Measurements from ENCODE around the gene CKAP5. TPM values are rescaled to one million over a fixed set of nuclear protein-coding genes. Genes with fewer than 3 reads are reported as not detected.
A peak's percentile ranks its signal among the peaks of the same experiment; 100 is the strongest.

The CKAP5 gene
- total RNA-seq, 2 experiments from 2014 or later = 161 to 243 TPM

GRCh38 chr11:46845440-46845739, 690 bp downstream of the CKAP5 start:
- H3K36me3 ChIP-seq (ENCODE audit: insufficient read depth, low read length) = peaks cover 30% of the 10 kb centered on the region
- ChIA-PET POLR2A (interaction anchor here (0.7 to 1.1 kb wide), 6 partner anchors 8 to 1002 kb away, joined by 3 to 4 read pairs (median 3); no protein-coding TSS in a partner anchor), CTCF (ENCODE audit: unreplicated experiment) (no interaction called here)
- no peaks in the 10 kb centered on the region for H3K9me3 ChIP-seq (ENCODE audit: low read length)
- peaks cover 53% of the 10 kb centered on the region for H3K79me2 ChIP-seq (ENCODE audit: insufficient read depth, low read depth, low read length)
- H3K9me2 ChIP-seq (ENCODE audit: insufficient read depth, low read length) = no peaks in the 10 kb centered on the region
- intact Hi-C loops (cut with micrococcal nuclease; ENCODE audit: unreplicated experiment) = no loop called here
- TF ChIP-seq CTCF (conservative IDR thresholded peaks at IDR 0.05; ENCODE audit: low read length) (no peak), EZH2phosphoT487 (IDR thresholded peaks at IDR 0.05; ENCODE audit: borderline replicate concordance, low read depth, low read length) (no peak)
- BruUV-seq (replicated peaks) = no TSS peak
- DNase-seq (ENCODE audit: low spot score) = no peak
- H2AFZ ChIP-seq (ENCODE audit: low read length) = no peak overlapping the region
- peak overlapping the region; percentile 79 for H3K4me2 ChIP-seq (ENCODE audit: low read length)
- peaks cover 17% of the 10 kb centered on the region for H4K20me1 ChIP-seq (ENCODE audit: insufficient read depth, low read length)
- peak overlapping the region; percentile 93 for H3K4me3 ChIP-seq (ENCODE audit: low read depth, low read length, poor library complexity, severe bottlenecking)
- peak overlapping the region; percentile 61 for H3K27ac ChIP-seq (ENCODE audit: low read depth, low read length, poor library complexity, severe bottlenecking)
- H3K4me1 ChIP-seq (ENCODE audit: insufficient read depth, low read length, poor library complexity, severe bottlenecking) = peaks cover 18% of the 10 kb centered on the region

GRCh38 chr11:46840116-46840515, 6.0 kb downstream of the CKAP5 start:
- POLR2A ChIA-PET = interaction anchor here (0.7 to 1.4 kb wide), 2 partner anchors 21 to 161 kb away, joined by 3 to 6 read pairs; no protein-coding TSS in a partner anchor
- BruUV-seq (replicated peaks) = no TSS peak
- TF ChIP-seq CTCF (conservative IDR thresholded peaks at IDR 0.05; ENCODE audit: low read length) = no peak
- no peak for TF ChIP-seq EZH2phosphoT487 (IDR thresholded peaks at IDR 0.05; ENCODE audit: borderline replicate concordance, low read depth, low read length)
- no peak for DNase-seq (ENCODE audit: low spot score)
- Histone ChIP-seq H3K79me2 (ENCODE audit: insufficient read depth, low read depth, low read length) (peaks cover 100% of the 10 kb centered on the region), H3K4me2 (ENCODE audit: low read length) (no peak overlapping the region), H3K4me1 (ENCODE audit: insufficient read depth, low read length, poor library complexity, severe bottlenecking) (peaks cover 11% of the 10 kb centered on the region), H3K9me2 (ENCODE audit: insufficient read depth, low read length) (no peaks in the 10 kb centered on the region), H3K27ac (ENCODE audit: low read depth, low read length, poor library complexity, severe bottlenecking) (no peak overlapping the region), H2AFZ (ENCODE audit: low read length) (no peak overlapping the region), H4K20me1 (ENCODE audit: insufficient read depth, low read length) (peaks cover 29% of the 10 kb centered on the region), H3K36me3 (ENCODE audit: insufficient read depth, low read length) (peaks cover 75% of the 10 kb centered on the region), H3K9me3 (ENCODE audit: low read length) (no peaks in the 10 kb centered on the region), H3K4me3 (ENCODE audit: low read depth, low read length, poor library complexity, severe bottlenecking) (no peak overlapping the region)
- CTCF ChIA-PET (ENCODE audit: unreplicated experiment) = no interaction called here
- intact Hi-C loops (cut with micrococcal nuclease; ENCODE audit: unreplicated experiment) = no loop called here

GRCh38 chr11:46838501-46838900, 7.6 kb downstream of the CKAP5 start:
- no peak for TF ChIP-seq CTCF (conservative IDR thresholded peaks at IDR 0.05; ENCODE audit: low read length)
- no peak for TF ChIP-seq EZH2phosphoT487 (IDR thresholded peaks at IDR 0.05; ENCODE audit: borderline replicate concordance, low read depth, low read length)
- Histone ChIP-seq H3K36me3 (ENCODE audit: insufficient read depth, low read length) (peaks cover 86% of the 10 kb centered on the region), H4K20me1 (ENCODE audit: insufficient read depth, low read length) (peaks cover 22% of the 10 kb centered on the region), H3K27ac (ENCODE audit: low read depth, low read length, poor library complexity, severe bottlenecking) (no peak overlapping the region), H3K9me2 (ENCODE audit: insufficient read depth, low read length) (no peaks in the 10 kb centered on the region), H3K79me2 (ENCODE audit: insufficient read depth, low read depth, low read length) (peaks cover 100% of the 10 kb centered on the region), H3K4me2 (ENCODE audit: low read length) (no peak overlapping the region), H3K9me3 (ENCODE audit: low read length) (no peaks in the 10 kb centered on the region), H3K4me3 (ENCODE audit: low read depth, low read length, poor library complexity, severe bottlenecking) (no peak overlapping the region), H3K4me1 (ENCODE audit: insufficient read depth, low read length, poor library complexity, severe bottlenecking) (no peaks in the 10 kb centered on the region), H2AFZ (ENCODE audit: low read length) (no peak overlapping the region)
- ChIA-PET CTCF (ENCODE audit: unreplicated experiment) (no interaction called here), POLR2A (interaction anchor here (1.0 to 1.5 kb wide), 4 partner anchors 10 to 23 kb away, joined by 3 to 6 read pairs (median 4); no protein-coding TSS in a partner anchor)
- no peak for DNase-seq (ENCODE audit: low spot score)
- intact Hi-C loops (cut with micrococcal nuclease; ENCODE audit: unreplicated experiment) = no loop called here
- no TSS peak for BruUV-seq (replicated peaks)
